ENCODE results near the gene COPG2. TPM values are rescaled to one million over a fixed set of nuclear protein-coding genes. Genes with fewer than 3 reads are reported as not detected.
"Not testable (repeated sequence)": the region's sequence is repeated elsewhere in the genome, so short reads cannot be mapped to it uniquely, and the experiment has no call there.

COPG2 gene
- total RNA-seq, 1 donor from 2014 or later, result 31.2 TPM

- no peak overlapping the region for H3K27ac Mint-ChIP-seq (ENCODE audit: unreplicated experiment)
- H3K4me1 Mint-ChIP-seq (ENCODE audit: unreplicated experiment), result no peaks in the 10 kb centered on the region
- no peak for TF ChIP-seq CTCF (IDR thresholded peaks at IDR 0.05)
- peaks cover 15% of the 10 kb centered on the region for H3K36me3 Mint-ChIP-seq (ENCODE audit: unreplicated experiment)
- peaks cover 28% of the 10 kb centered on the region for H3K9me3 Mint-ChIP-seq (ENCODE audit: unreplicated experiment)
- H3K27me3 Mint-ChIP-seq (ENCODE audit: unreplicated experiment), result no peaks in the 10 kb centered on the region
- H3K4me3 Mint-ChIP-seq (ENCODE audit: unreplicated experiment), result no peak overlapping the region
- DNase-seq (ENCODE audit: extremely low spot score, unreplicated experiment), result no peak
Observed at GRCh38 chr7:130627775-130628174, 40.8 kb downstream of the COPG2 start.

GRCh38 chr7:130622866-130623265 lies 45.7 kb downstream of the COPG2 start:
- Mint-ChIP-seq H3K9me3 (ENCODE audit: unreplicated experiment) (peaks cover 24% of the 10 kb centered on the region), H3K27me3 (ENCODE audit: unreplicated experiment) (no peaks in the 10 kb centered on the region), H3K27ac (ENCODE audit: unreplicated experiment) (no peak overlapping the region), H3K4me1 (ENCODE audit: unreplicated experiment) (no peaks in the 10 kb centered on the region), H3K4me3 (ENCODE audit: unreplicated experiment) (no peak overlapping the region), H3K36me3 (ENCODE audit: unreplicated experiment) (peaks cover 30% of the 10 kb centered on the region)
- no peak for DNase-seq (ENCODE audit: extremely low spot score, unreplicated experiment)
- no peak for TF ChIP-seq CTCF (IDR thresholded peaks at IDR 0.05)

GRCh38 chr7:130615583-130615982 lies 53.0 kb downstream of the COPG2 start:
- peaks cover 10% of the 10 kb centered on the region for H3K9me3 Mint-ChIP-seq (ENCODE audit: unreplicated experiment)
- H3K4me1 Mint-ChIP-seq (ENCODE audit: unreplicated experiment), result no peaks in the 10 kb centered on the region
- no peak overlapping the region for H3K27ac Mint-ChIP-seq (ENCODE audit: unreplicated experiment)
- no peak for TF ChIP-seq CTCF (IDR thresholded peaks at IDR 0.05)
- no peaks in the 10 kb centered on the region for H3K27me3 Mint-ChIP-seq (ENCODE audit: unreplicated experiment)
- DNase-seq (ENCODE audit: extremely low spot score, unreplicated experiment), result no peak
- H3K36me3 Mint-ChIP-seq (ENCODE audit: unreplicated experiment), result peaks cover 67% of the 10 kb centered on the region
- H3K4me3 Mint-ChIP-seq (ENCODE audit: unreplicated experiment), result no peak overlapping the region

- H3K9me3 Mint-ChIP-seq (ENCODE audit: unreplicated experiment), result peaks cover 10% of the 10 kb centered on the region
- no peaks in the 10 kb centered on the region for H3K4me1 Mint-ChIP-seq (ENCODE audit: unreplicated experiment)
- no peaks in the 10 kb centered on the region for H3K27me3 Mint-ChIP-seq (ENCODE audit: unreplicated experiment)
- H3K4me3 Mint-ChIP-seq (ENCODE audit: unreplicated experiment), result no peak overlapping the region
- no peak for DNase-seq (ENCODE audit: extremely low spot score, unreplicated experiment)
- H3K27ac Mint-ChIP-seq (ENCODE audit: unreplicated experiment), result no peak overlapping the region
- no peak for TF ChIP-seq CTCF (IDR thresholded peaks at IDR 0.05)
- H3K36me3 Mint-ChIP-seq (ENCODE audit: unreplicated experiment), result peaks cover 70% of the 10 kb centered on the region
Observed at GRCh38 chr7:130614449-130614848, 54.1 kb downstream of the COPG2 start.

- no peak for DNase-seq (ENCODE audit: extremely low spot score, unreplicated experiment)
- no peak overlapping the region for H3K4me3 Mint-ChIP-seq (ENCODE audit: unreplicated experiment)
- peaks cover 80% of the 10 kb centered on the region for H3K36me3 Mint-ChIP-seq (ENCODE audit: unreplicated experiment)
- TF ChIP-seq CTCF (IDR thresholded peaks at IDR 0.05), result no peak
- peaks cover 7% of the 10 kb centered on the region for H3K9me3 Mint-ChIP-seq (ENCODE audit: unreplicated experiment)
- H3K27me3 Mint-ChIP-seq (ENCODE audit: unreplicated experiment), result no peaks in the 10 kb centered on the region
- H3K27ac Mint-ChIP-seq (ENCODE audit: unreplicated experiment), result no peak overlapping the region
- H3K4me1 Mint-ChIP-seq (ENCODE audit: unreplicated experiment), result no peaks in the 10 kb centered on the region
Observed at GRCh38 chr7:130611218-130611617, 57.3 kb downstream of the COPG2 start.

GRCh38 chr7:130607066-130607465 lies 61.5 kb downstream of the COPG2 start:
- not testable (repeated sequence) for H3K27me3 Mint-ChIP-seq (ENCODE audit: unreplicated experiment); H3K4me1 Mint-ChIP-seq (ENCODE audit: unreplicated experiment); H3K27ac Mint-ChIP-seq (ENCODE audit: unreplicated experiment); H3K9me3 Mint-ChIP-seq (ENCODE audit: unreplicated experiment); H3K4me3 Mint-ChIP-seq (ENCODE audit: unreplicated experiment); DNase-seq (ENCODE audit: extremely low spot score, unreplicated experiment)
- peaks cover 73% of the 10 kb centered on the region for H3K36me3 Mint-ChIP-seq (ENCODE audit: unreplicated experiment)
